NOMO-1 treated with dmso at 0.1 percent for 144 hours (cell line): ENCODE measurements around the gene TAF1.
A peak's percentile ranks its signal among the peaks of the same experiment; 100 is the strongest.
"Not testable (repeated sequence)": the region's sequence is repeated elsewhere in the genome, so short reads cannot be mapped to it uniquely, and the experiment has no call there.

Experiments used
- DNase-seq: peaks from one replicate; lab custom pipeline; 2025; ENCODE audit not compliant: unreplicated experiment; lab: John Stamatoyannopoulos, UW

Gene TAF1, protein sequence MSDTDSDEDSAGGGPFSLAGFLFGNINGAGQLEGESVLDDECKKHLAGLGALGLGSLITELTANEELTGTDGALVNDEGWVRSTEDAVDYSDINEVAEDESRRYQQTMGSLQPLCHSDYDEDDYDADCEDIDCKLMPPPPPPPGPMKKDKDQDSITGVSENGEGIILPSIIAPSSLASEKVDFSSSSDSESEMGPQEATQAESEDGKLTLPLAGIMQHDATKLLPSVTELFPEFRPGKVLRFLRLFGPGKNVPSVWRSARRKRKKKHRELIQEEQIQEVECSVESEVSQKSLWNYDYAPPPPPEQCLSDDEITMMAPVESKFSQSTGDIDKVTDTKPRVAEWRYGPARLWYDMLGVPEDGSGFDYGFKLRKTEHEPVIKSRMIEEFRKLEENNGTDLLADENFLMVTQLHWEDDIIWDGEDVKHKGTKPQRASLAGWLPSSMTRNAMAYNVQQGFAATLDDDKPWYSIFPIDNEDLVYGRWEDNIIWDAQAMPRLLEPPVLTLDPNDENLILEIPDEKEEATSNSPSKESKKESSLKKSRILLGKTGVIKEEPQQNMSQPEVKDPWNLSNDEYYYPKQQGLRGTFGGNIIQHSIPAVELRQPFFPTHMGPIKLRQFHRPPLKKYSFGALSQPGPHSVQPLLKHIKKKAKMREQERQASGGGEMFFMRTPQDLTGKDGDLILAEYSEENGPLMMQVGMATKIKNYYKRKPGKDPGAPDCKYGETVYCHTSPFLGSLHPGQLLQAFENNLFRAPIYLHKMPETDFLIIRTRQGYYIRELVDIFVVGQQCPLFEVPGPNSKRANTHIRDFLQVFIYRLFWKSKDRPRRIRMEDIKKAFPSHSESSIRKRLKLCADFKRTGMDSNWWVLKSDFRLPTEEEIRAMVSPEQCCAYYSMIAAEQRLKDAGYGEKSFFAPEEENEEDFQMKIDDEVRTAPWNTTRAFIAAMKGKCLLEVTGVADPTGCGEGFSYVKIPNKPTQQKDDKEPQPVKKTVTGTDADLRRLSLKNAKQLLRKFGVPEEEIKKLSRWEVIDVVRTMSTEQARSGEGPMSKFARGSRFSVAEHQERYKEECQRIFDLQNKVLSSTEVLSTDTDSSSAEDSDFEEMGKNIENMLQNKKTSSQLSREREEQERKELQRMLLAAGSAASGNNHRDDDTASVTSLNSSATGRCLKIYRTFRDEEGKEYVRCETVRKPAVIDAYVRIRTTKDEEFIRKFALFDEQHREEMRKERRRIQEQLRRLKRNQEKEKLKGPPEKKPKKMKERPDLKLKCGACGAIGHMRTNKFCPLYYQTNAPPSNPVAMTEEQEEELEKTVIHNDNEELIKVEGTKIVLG (N-terminal part only)

DNA sequence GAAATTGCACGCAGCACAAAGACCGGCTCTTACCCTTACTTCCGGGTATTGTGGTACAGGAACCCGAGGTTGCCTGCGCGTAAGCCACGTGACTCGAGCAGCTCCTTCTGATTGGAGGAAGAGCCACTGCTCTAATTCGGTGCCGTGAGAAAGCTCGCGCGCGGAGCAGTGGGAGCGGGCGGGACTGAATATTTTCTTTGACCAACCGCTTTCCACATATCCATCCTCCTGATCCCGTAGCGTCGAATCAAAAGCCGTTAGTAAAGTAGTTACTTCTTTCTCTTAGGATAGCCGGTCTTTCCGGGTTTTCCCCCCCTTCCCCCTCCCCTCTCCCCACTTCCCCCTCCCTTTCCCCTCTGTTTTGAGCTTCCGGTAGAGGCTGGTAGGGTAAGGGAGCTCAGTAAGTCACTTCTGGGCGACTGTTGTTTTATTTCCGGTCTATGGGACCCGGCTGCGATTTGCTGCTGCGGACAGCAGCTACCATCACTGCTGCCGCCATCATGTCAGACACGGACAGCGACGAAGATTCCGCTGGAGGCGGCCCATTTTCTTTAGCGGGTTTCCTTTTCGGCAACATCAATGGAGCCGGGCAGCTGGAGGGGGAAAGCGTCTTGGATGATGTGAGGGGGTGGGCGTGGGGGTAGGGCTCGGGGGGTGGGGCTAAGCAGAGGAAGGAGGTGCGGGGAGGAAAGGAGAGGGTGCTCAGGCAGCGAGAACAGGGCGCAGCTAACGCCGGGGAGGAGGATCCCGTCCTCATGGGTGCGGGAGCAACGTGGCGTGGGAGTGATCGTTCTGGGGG lies at the start of gene TAF1:
TAF1 (plus strand) TSS at position 483 of the 799 bp plus-strand sequence; CDS start at position 501, 18 bp downstream.
- peak; percentile 95 for DNase-seq

DNA sequence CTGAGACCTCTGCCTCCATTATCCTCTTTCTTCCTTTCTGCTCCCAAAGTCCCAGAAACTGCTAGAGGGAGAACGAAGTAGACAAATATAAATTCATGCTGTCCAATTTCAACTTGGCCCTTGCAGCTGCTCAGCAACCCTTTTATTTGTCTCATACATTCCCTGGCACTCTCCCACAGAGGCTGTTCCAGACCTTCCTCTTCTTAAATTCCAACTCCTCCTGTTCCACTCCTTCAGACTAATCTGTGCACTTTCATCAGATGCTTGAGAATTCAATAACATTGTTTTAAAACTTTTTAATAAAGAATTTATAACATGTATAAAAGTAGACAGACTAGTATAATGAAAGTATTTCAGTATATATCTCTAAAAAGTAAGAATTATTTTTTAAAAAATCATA lies 49.2 kb upstream of the TAF1 start:
- DNase-seq: not testable (repeated sequence)

DNA sequence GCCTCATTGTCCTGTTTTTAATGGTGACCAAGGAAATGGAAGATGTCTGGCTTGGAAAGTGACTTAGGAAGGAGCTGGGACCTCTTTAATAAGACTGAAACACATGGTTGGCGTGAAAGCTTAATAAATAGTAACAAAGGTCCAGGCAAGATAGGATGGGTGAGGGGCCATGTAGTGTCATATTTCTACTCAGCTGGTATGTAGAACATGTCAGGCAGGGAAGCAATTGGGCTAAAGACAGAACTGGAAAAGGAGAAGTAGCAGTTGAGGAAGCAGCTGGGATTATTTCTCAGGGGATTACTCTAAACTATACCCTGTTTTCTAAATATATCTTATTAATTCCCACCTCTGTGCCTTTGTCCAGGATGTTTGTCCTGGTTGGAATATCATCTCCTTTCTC lies 46.0 kb upstream of the TAF1 start:
- no peak for DNase-seq

DNA sequence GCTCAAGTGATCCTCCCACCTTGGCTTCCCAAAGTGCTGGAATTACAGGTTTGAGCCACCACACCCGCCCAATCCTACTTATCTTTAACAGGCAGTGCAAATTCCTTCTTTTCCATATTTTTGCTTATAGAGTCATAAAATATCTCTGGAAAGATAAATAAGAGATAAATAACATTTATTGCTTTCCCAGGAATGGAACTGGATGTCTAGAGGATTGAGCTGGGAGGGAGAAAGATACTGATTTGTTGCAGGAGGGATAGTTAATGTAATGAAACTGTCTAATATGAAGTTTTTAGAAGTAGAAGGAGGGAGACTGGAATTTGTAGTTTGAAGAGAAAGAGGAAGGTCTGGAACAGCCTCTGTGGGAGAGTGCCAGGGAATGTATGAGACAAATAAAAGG lies 44.4 kb upstream of the TAF1 start:
- DNase-seq: no peak

DNA sequence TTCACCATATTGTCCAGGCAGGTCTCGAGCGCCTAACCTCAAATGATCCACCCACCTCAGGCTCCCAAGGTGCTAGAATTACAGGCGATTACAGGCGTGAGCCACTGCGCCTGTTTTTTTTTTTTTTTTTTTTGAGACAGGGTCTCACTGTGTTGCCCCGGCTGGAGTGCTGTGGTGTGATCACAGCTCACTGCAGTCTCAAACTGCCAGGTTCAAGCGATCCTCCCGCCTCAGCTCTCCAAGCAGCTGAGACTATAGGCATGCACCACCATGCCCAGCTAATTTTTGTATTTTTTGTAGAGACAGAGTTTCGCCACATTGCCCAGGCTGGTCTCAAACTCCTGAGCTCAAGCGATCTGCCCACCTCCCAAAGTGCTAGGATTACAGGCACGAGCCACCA lies 41.7 kb upstream of the TAF1 start:
- not testable (repeated sequence) for DNase-seq

DNA sequence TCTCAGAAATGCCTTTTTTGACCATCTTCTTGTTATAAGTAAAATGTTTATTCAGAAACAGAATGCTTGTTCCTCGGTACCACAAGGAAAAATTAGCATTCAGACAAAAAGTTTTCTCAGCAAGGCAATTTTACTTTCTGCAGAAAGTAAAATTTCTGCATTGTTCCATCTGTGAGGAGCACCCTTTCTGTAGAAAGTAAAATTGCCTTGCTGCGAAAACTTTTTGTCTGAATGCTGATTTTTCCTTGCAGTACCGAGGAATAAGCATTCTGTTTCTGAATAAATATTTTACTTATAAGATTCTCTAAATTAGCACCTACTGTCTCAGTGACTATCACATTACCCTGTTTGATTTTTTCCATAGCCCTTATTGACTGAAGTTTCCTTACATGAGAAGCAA lies 39.8 kb upstream of the TAF1 start:
- DNase-seq: no peak

DNA sequence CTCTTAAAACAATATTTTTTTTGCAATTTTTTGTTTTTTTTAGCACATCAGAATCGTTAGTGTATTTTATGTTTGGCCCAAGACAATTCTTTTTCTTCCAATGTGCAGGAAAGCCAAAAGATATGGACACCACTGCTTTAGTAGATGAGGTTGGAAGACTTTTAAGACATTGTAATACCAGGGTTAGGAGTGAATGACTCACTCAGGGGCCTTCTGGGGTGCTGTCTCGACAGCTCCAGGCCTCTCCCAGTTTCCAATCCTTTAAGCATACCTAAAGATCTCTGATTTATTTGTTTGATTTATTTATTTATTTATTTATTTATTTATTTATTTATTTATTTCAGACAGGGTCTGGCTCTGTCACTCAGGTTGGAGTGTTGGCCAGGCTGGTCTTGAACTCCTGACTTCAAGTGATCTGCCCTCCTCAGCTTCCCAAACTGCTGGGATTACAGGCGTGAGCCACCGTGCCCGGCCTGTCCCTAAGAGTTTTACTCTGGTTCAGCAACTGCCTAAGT lies 16.9 kb upstream of the TAF1 start:
- DNase-seq: not testable (repeated sequence)

DNA sequence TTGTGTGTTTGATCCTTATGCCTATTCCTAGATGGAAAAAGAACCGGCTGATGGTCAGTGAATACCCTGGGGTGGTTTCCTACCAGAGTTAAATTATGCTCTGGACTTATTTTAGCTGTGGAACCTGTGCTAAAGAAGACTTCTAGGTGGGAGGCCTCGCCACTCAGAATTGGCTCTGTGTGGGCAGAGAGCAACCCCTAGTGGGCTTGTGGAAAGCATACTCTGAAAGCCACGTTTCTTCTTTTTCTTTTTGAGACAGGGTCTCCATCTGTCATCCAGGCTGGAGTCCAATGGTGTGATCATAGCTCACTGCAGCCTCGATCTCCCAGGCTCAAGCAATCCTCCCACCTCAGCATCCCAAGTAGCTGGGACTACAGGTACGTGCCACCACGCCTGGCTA lies 16.3 kb upstream of the TAF1 start:
- not testable (repeated sequence) for DNase-seq

DNA sequence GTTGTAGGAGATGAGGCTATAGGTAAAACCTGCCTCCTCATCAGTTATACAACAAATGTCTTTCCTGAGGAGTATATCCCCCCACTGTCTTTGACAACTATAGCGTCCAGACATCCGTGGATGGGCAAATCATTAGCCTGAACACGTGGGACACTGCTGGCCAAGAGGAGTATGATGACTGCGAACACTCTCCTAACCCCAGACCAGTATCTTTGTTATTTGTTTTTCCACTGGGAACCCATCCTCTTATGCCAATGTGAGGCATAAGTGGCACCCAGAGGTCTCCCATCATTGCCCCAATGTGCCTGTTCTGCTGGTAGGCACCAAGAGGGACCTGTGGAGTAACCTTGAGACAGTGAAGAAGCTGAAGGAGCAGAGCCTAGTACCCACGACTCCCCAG lies 13.7 kb upstream of the TAF1 start:
- DNase-seq: not testable (repeated sequence)

DNA sequence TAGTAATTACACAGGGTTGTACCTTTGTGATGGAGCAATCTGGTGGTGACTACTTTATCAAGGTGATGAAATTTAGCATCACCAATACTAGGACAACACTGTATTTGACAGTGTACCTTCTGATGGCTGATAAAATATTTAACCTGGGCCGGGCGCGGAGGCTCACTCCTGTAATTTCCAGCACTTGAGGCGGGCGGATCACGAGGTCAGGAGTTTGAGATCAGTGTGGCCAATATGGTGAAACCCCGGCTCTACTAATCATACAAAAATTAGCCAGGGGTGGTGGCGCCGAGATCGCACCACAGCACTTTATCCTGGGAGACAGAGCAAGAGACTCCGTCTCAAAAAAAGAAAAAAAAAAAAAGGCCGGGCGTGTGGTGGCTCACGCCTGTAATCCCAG lies 1.9 kb upstream of the TAF1 start:
- no peak for DNase-seq

DNA sequence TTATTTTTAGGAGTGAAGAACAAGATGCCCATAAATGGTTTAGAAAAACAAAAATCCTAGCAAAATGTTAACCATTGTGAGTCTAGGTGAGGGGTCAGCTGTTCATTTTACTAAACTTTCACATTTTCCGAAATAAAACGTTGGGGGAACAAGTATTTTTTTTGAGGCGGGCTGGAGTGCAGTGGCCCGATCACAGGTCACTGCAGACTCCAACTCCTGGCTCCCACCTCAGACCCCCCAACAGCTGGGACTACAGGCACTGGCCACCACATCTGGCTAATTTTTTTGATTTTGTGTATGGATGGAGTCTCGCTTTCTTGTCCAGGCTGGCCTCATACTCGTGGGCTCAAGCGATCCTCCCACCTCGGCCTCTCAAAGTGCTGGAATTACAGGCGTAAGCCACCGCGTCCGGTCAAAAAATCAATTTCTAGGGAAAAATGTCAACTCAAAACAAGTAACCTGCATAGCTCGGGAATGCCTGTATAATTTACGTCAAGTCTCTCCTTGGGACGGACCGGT lies 742 bp upstream of the TAF1 start:
- DNase-seq: no peak

DNA sequence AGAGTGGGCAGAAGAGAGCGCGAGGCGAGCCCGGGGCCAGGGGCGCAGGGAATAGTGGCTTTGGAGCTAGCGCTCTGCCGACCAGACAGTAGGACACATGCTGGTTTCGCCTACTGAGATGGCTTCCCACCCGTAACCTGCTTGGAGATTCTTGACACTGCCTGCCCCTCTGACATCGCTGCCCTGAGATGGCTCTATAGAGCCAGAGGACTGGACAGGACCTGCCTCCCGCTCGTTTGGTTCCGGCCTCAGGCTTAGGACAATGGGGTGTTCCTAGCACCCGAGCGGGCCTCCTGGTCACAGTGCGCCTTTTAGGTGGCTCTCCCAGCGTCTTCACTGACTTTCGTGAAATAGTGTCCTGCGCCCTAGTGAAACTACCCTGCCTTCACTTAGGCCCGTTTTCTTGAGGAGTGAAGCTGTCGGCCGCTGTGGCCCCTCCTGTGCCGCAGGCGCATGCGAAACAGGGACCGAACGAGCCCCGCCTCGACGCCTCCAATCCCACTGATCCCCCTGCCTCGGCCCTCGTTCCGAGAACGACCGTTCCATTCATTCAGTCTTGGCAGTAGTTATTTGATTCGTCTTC lies 608 bp downstream of the TAF1 start:
- DNase-seq: no peak

DNA sequence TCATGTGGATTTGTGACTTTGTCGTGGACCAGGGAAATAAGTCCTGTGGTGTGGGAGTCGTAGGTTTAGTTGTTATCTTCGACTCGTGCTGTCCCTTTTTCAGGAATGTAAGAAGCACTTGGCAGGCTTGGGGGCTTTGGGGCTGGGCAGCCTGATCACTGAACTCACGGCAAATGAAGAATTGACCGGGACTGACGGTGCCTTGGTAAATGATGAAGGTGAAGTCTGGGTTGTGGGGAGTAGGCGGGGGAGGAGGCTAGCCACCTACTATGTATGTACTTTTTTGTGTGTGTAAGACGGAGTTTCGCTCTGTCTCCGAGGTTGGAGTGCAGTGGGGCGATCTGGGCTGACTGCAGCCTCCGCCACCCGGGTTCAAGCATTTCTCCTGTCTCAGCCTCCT lies 1.2 kb downstream of the TAF1 start:
- no peak for DNase-seq

DNA sequence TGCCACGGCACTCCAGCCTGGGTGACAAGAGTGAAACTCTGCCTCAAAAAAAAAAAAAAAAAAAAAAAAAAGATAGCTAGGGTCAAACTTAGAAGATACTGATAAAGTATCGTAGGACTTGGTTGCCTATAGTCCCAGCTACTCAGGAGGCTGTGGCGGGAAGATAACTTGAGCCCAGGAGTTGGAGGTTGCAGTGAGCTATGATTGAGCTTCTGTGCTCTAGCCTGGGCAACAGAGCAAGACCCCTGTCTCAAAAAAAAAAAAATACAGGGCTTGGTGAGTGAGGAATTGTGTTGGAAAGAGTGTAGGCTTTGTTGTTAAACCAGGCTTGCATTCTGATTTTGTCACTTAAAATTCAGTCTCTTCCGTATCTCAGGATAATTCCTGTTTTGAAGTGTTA lies 6.2 kb downstream of the TAF1 start:
- DNase-seq: no peak

DNA sequence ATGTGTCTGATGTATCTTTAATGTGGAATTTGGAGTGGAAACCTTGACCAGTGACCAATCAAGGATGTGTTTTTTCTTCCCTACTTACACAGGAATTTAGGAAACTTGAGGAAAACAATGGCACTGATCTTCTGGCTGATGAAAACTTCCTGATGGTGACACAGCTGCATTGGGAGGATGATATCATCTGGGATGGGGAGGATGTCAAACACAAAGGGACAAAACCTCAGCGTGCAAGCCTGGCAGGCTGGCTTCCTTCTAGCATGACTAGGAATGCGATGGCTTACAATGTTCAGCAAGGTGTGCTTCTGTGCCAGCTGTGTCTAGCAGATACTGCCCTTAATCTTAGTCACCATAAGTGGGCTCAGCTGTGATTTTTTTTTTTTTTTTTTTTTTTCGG lies 12.6 kb downstream of the TAF1 start:
- no peak for DNase-seq

DNA sequence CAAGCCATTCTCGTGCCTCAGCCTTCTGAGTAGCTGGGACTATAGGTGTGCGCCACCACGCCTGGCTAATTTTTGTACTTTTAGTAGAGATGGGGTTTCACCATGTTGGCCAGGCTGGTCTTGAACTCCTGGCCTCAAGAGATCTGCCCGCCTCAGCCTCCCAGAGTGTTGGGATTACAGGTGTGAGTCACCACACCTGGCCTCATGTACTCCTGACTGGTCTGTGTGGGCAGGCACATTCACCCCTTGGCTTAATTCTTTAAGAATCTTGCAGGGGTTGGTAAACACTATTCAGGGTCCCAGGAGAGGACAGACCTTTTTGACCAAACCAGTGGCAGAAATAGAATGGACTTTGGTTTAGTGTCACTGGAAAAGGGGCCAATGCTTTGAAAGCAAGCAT lies 25.6 kb downstream of the TAF1 start:
- DNase-seq: not testable (repeated sequence)

DNA sequence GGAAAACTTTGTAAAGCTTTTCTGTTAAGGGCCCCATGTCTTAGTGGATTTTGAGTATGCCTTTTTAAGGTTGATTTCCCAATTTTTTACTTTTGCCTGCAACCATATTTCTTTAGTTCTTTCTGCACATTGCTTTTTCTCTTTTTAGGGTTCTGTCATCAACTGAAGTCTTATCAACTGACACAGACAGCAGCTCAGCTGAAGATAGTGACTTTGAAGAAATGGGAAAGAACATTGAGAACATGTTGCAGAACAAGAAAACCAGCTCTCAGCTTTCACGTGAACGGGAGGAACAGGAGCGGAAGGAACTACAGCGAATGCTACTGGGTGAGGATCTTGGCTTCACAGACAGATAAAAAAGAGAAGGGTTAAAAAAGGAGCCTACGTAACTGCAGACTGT lies 27.8 kb downstream of the TAF1 start:
- no peak for DNase-seq

DNA sequence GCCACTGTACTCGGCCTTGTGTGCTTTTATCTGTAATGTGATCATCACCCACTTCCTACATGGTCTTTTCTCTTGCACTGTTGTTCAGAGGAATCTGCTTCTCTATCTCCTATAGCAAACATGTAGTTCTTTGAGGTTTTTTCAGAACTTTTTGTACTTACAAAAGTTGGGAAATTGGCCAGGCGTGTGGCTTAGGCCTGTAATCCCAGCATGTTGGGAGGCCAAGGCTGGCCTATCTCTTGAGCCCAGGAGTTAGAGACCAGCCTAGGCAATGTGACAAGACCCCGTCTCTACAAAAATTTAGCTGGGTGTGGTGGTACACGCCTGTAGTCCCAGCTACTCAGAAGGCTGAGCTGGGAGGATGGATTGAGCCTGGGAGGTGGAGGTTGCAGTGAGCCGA lies 30.4 kb downstream of the TAF1 start:
- no peak for DNase-seq

DNA sequence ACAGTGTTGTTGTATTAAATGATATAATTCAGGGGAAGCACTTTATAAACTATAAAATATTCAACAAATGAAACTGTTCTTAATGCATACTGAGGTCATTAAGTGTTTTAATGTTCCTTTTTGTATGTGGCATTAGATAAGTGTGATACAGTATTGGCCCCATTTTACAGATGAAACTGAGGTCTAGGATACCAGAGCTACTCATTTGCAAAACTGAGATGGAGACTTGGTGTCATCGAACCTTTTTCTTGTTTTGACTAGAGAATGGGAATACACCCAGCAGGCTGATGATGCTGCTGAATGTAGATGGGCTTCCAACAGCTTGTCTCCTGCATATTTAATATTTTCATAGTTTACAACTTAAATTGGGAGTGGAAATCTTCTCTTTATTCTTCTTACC lies 34.6 kb downstream of the TAF1 start:
- DNase-seq: no peak

DNA sequence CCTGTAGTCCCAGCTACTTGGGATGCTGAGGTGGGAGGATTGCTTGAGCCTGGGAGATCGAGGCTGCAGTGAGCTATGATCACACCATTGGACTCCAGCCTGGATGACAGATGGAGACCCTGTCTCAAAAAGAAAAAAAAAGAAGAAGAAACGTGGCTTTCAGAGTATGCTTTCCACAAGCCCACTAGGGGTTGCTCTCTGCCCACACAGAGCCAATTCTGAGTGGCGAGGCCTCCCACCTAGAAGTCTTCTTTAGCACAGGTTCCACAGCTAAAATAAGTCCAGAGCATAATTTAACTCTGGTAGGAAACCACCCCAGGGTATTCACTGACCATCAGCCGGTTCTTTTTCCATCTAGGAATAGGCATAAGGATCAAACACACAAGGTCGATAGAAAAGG lies 50.1 kb downstream of the TAF1 start:
- not testable (repeated sequence) for DNase-seq
